HEK293T (cell line): ENCODE results near the gene NDP.
"Not testable (repeated sequence)": the region's sequence is repeated elsewhere in the genome, so short reads cannot be mapped to it uniquely, and the experiment has no call there.

ENCODE experiments used
- ARNT ChIP-seq: fragments of 450-650 bp; IDR thresholded peaks from 2 replicates; pipeline ENCODE4 v1.6.1; 2017; ENCODE audit warnings: mild to moderate bottlenecking
- BHLHE40 ChIP-seq: fragments of 450-650 bp; IDR thresholded peaks from 2 replicates; pipeline ENCODE4 v1.6.1; 2016; ENCODE audit warnings: mild to moderate bottlenecking, moderate library complexity, borderline replicate concordance
- CTBP1 ChIP-seq: fragments of 450-650 bp; IDR thresholded peaks from 2 replicates; pipeline ENCODE4 v1.6.1; 2016; ENCODE audit warnings: borderline replicate concordance
- ELF4 ChIP-seq: fragments of 450-650 bp; IDR thresholded peaks from 2 replicates; pipeline ENCODE4 v1.6.1; 2017; ENCODE audit warnings: antibody characterized with exemption
- FOXK2 ChIP-seq: fragments of 450-650 bp; IDR thresholded peaks from 2 replicates; pipeline ENCODE4 v1.6.1; 2016; ENCODE audit warnings: mild to moderate bottlenecking
- L3MBTL2 ChIP-seq: fragments of 450-650 bp; conservative IDR thresholded peaks from 2 replicates; pipeline ENCODE4 v1.6.1; 2016; ENCODE audit warnings: mild to moderate bottlenecking
- SUZ12 ChIP-seq: fragments of 450-650 bp; IDR thresholded peaks from 2 replicates; pipeline ENCODE4 v1.6.1; 2016; ENCODE audit warnings: mild to moderate bottlenecking

DNA sequence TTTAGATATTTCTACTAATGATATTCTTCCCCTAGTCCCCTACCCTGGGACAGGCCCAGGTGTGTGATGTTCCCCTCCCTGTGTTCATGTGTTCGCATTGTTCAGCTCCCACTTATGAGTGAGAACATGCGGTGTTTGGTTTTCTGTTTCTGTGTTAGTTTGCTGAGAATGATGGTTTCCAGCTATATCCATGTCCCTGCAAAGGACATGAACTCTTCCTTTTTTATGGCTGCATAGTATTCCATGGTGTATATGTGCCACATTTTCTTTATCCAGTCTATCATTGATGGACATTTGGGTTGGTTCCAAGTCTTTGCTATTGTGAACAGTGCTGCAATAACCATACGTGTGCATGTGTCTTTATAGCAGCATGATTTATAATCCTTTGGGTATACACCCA lies 51.2 kb downstream of the NDP start:
- TF ChIP-seq L3MBTL2, BHLHE40, FOXK2, CTBP1, ELF4, ARNT, SUZ12: not testable (repeated sequence)
